Testis (tissue), 2 donors: ENCODE data around the gene PRSS57.

ENCODE experiments used
- POLR2A ChIP-seq: fragments of 450-650 bp; IDR thresholded peaks from one replicate; pipeline ENCODE4 v1.6.1; 2017; ENCODE audit warnings: antibody characterized with exemption, mild to moderate bottlenecking, moderate library complexity
- TF ChIP-seq, protein P1 (sequence below), 3 experiments: fragments of 450-650 bp in 2 of 3; fragments of 200-600 bp in 1 of 3; sonication (generic) in 1 of 3; IDR thresholded peaks; one replicate each; pipeline ENCODE4 v1.5.1; 2016 to 2019; ENCODE audit warnings: antibody characterized with exemption in 3 of 3, mild to moderate bottlenecking in 2 of 3, moderate library complexity in 1 of 3

DNA sequence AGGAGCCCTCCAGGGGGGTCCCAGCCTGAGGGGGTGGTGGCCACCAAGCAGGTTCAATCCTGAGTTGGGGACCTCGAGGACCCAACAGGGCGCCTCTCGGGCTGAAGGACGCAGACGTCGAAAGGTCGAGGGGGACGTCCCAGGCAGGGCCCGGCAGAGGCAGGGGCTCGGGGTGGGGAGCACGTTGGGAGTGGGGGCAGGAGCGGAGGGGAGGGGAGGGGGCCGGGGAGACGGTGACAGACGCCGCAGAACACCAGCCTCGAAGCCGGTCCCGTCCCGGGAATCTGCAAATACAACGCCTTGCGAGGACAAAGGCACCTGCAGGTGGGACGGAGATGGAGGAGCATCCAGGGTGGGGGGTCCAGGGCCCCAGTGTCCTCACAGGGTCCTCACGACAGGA lies 51.5 kb downstream of the PRSS57 start:
- TF ChIP-seq POLR2A: no peak
- TF ChIP-seq, protein P1, sequence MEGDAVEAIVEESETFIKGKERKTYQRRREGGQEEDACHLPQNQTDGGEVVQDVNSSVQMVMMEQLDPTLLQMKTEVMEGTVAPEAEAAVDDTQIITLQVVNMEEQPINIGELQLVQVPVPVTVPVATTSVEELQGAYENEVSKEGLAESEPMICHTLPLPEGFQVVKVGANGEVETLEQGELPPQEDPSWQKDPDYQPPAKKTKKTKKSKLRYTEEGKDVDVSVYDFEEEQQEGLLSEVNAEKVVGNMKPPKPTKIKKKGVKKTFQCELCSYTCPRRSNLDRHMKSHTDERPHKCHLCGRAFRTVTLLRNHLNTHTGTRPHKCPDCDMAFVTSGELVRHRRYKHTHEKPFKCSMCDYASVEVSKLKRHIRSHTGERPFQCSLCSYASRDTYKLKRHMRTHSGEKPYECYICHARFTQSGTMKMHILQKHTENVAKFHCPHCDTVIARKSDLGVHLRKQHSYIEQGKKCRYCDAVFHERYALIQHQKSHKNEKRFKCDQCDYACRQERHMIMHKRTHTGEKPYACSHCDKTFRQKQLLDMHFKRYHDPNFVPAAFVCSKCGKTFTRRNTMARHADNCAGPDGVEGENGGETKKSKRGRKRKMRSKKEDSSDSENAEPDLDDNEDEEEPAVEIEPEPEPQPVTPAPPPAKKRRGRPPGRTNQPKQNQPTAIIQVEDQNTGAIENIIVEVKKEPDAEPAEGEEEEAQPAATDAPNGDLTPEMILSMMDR (IDR thresholded peaks at IDR 0.05): no peak
